ENCODE data around the gene FOXL1.

The FOXL1 gene

DNA sequence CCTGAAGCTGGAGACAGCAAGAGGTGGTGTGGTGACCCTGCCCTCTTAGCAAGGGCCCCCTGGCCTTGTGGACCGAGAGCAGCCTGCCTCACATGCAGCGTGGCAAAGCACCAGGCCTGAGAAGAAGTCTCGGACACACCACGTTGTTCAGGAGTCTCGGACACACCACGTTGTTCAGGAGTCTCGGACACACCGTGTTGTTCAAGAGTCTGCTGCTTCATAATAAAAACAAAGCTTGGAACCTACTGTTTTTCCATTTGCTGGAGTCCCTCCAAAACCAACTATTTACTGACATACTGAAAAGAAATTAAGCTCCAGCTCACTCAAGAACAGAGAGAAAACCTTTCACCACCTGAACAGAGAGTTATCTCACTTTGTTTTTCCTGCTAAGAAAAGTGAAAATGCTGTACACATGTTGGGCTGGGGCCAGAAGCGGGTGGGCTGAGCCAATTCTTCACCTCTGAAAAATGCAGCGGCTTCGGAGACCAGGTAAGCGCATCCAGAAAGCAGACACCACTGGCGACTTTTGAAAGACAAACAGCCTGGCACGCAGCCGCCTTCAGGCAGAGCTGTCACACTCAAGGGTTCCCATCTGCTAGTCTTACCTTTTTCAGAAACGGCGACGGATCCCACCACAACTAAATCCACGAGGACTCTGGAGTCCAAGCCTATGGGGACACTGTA lies 32.3 kb upstream of the FOXL1 start:
- TF ChIP-seq, protein P1, sequence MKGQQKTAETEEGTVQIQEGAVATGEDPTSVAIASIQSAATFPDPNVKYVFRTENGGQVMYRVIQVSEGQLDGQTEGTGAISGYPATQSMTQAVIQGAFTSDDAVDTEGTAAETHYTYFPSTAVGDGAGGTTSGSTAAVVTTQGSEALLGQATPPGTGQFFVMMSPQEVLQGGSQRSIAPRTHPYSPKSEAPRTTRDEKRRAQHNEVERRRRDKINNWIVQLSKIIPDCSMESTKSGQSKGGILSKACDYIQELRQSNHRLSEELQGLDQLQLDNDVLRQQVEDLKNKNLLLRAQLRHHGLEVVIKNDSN (IDR thresholded peaks at IDR 0.05) = no peak
- TF ChIP-seq YY1 (IDR thresholded peaks at IDR 0.05; ENCODE audit: low read depth) = no peak
- TF ChIP-seq, protein P2, sequence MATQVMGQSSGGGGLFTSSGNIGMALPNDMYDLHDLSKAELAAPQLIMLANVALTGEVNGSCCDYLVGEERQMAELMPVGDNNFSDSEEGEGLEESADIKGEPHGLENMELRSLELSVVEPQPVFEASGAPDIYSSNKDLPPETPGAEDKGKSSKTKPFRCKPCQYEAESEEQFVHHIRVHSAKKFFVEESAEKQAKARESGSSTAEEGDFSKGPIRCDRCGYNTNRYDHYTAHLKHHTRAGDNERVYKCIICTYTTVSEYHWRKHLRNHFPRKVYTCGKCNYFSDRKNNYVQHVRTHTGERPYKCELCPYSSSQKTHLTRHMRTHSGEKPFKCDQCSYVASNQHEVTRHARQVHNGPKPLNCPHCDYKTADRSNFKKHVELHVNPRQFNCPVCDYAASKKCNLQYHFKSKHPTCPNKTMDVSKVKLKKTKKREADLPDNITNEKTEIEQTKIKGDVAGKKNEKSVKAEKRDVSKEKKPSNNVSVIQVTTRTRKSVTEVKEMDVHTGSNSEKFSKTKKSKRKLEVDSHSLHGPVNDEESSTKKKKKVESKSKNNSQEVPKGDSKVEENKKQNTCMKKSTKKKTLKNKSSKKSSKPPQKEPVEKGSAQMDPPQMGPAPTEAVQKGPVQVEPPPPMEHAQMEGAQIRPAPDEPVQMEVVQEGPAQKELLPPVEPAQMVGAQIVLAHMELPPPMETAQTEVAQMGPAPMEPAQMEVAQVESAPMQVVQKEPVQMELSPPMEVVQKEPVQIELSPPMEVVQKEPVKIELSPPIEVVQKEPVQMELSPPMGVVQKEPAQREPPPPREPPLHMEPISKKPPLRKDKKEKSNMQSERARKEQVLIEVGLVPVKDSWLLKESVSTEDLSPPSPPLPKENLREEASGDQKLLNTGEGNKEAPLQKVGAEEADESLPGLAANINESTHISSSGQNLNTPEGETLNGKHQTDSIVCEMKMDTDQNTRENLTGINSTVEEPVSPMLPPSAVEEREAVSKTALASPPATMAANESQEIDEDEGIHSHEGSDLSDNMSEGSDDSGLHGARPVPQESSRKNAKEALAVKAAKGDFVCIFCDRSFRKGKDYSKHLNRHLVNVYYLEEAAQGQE (IDR thresholded peaks at IDR 0.05; ENCODE audit: low read depth) = no peak
- no peak for TF ChIP-seq NFIC (IDR thresholded peaks at IDR 0.05)
- TF ChIP-seq EGR1 (IDR thresholded peaks at IDR 0.05) = no peak
- TF ChIP-seq, protein P3, sequence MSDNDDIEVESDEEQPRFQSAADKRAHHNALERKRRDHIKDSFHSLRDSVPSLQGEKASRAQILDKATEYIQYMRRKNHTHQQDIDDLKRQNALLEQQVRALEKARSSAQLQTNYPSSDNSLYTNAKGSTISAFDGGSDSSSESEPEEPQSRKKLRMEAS (IDR thresholded peaks at IDR 0.05) = no peak
- TF ChIP-seq TAF1 (IDR thresholded peaks at IDR 0.05; ENCODE audit: low read depth) = no peak
- no peak for TF ChIP-seq ZBTB7A (IDR thresholded peaks at IDR 0.05; ENCODE audit: low read depth)
- no peak for TF ChIP-seq TCF12 (IDR thresholded peaks at IDR 0.05; ENCODE audit: low read depth)
- no peak for TF ChIP-seq TEAD4 (IDR thresholded peaks at IDR 0.05)
- no peak for TF ChIP-seq CREB1 (IDR thresholded peaks at IDR 0.05; ENCODE audit: low read depth)

DNA sequence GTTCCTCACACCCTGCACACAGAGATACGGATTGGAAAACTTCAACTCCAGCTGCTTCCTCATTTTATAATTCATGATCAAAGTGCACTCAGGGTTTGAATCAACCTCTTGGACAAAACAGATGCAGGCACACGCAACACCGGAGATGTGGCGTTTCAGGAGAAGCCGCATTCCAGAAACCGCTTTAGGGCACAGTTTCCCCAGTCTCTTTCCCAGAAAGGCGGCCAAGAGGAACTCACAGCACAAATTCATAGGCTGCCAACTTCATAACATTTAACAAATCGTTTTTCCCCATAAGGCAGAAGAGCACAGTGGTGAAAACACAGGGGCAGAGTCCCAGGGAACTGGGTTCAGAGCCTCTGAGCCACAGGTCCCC lies 31.7 kb upstream of the FOXL1 start:
- TF ChIP-seq FOXM1 (IDR thresholded peaks at IDR 0.05; ENCODE audit: borderline replicate concordance, low read depth) (no peak), YY1 (IDR thresholded peaks at IDR 0.05; ENCODE audit: low read depth) (no peak), EGR1 (IDR thresholded peaks at IDR 0.05) (no peak), TCF12 (IDR thresholded peaks at IDR 0.05; ENCODE audit: low read depth) (no peak), RAD21 (IDR thresholded peaks at IDR 0.05; ENCODE audit: low read depth) (no peak), TEAD4 (IDR thresholded peaks at IDR 0.05) (no peak), CEBPB (IDR thresholded peaks at IDR 0.05) (no peak), TAF1 (IDR thresholded peaks at IDR 0.05; ENCODE audit: low read depth) (no peak), ZBTB7A (IDR thresholded peaks at IDR 0.05; ENCODE audit: low read depth) (no peak), NFIC (IDR thresholded peaks at IDR 0.05) (no peak), CREB1 (IDR thresholded peaks at IDR 0.05; ENCODE audit: low read depth) (no peak), EP300 (IDR thresholded peaks at IDR 0.05; ENCODE audit: borderline replicate concordance) (no peak)
- TF ChIP-seq, protein P1 (IDR thresholded peaks at IDR 0.05) = no peak
- TF ChIP-seq, protein P3 (IDR thresholded peaks at IDR 0.05) = no peak
- TF ChIP-seq, protein P2 (IDR thresholded peaks at IDR 0.05; ENCODE audit: low read depth) = no peak

DNA sequence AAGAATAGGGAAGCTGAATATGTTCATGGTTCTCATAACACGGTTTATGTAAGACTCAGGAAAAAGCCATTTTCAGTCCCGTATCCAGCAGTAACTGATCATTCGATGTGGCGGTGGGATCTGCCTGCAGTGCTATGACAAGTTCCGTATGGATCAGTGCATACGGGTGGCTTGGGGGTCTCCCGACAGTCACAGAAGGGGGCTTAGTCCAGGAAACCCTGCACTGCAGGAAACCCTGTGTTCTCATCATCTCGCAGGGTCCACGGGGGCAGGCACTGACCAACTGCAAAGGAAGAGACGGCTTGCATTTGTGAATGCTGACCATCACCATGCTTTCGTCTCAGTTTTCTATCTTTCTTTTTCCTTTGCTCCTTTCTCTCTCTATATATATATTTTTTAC lies 31.1 kb upstream of the FOXL1 start:
- TF ChIP-seq TCF12 (IDR thresholded peaks at IDR 0.05; ENCODE audit: low read depth) (no peak), CREB1 (IDR thresholded peaks at IDR 0.05; ENCODE audit: low read depth) (no peak), NFIC (IDR thresholded peaks at IDR 0.05) (no peak), CEBPB (IDR thresholded peaks at IDR 0.05) (no peak), FOXM1 (IDR thresholded peaks at IDR 0.05; ENCODE audit: borderline replicate concordance, low read depth) (no peak), EGR1 (IDR thresholded peaks at IDR 0.05) (no peak), YY1 (IDR thresholded peaks at IDR 0.05; ENCODE audit: low read depth) (no peak), ZBTB7A (IDR thresholded peaks at IDR 0.05; ENCODE audit: low read depth) (no peak), TAF1 (IDR thresholded peaks at IDR 0.05; ENCODE audit: low read depth) (no peak), RAD21 (IDR thresholded peaks at IDR 0.05; ENCODE audit: low read depth) (no peak), TEAD4 (IDR thresholded peaks at IDR 0.05) (no peak), EP300 (IDR thresholded peaks at IDR 0.05; ENCODE audit: borderline replicate concordance) (no peak)
- TF ChIP-seq, protein P3 (IDR thresholded peaks at IDR 0.05) = no peak
- TF ChIP-seq, protein P2 (IDR thresholded peaks at IDR 0.05; ENCODE audit: low read depth) = no peak
- TF ChIP-seq, protein P1 (IDR thresholded peaks at IDR 0.05) = no peak
